ENCODE measurements around the gene SIL1.

Gene SIL1

DNA sequence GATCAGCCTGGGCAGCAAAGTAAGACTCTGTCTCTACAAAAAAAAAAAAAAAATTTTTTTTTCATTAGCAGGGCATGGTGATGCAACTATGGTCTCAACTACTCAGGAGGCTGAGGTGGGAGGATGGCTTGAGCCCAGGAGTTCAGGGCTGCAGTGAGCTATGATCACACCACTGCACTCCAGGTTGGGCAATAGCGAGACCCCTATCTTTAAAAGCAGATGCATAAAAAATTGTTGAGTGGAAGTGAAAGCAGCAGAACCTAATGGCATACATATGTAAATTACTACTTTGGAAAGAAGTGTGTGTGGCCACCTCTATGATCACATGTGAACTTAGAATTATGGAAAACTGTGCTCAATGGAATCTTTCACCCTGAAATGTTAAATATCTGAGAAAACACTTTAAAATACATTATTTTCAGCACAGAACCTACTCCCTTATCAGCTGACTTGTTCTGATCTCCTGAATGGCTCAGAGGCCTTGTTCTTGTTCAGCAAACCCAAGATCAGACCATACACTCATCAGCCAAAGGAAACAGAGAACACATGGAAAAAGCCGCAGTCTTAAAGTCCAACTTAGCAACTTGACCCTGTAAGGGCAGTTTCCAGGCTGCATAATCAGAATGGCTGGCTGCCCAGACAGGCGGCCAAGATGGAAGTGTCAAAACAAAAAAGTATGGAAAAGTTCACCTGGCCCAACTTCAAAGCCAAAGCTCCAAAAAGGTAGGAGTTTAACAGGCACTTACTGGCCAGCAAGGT is 56.5 kb downstream of the SIL1 start:
- Histone ChIP-seq H3K79me2 (ENCODE audit: insufficient read depth, low read length) (no peaks in the 10 kb centered on the region), H3K9me3 (ENCODE audit: low read length) (no peaks in the 10 kb centered on the region), H3K36me3 (ENCODE audit: insufficient read depth, low read length) (no peaks in the 10 kb centered on the region), H3K27me3 (ENCODE audit: insufficient read depth, low read length) (no peaks in the 10 kb centered on the region), H2AFZ (ENCODE audit: low read length) (no peak overlapping the region), H3K4me3 (ENCODE audit: low read depth, low read length, poor library complexity, severe bottlenecking) (no peak overlapping the region), H3K9me2 (ENCODE audit: low read depth, low read length) (no peaks in the 10 kb centered on the region), H3K4me1 (ENCODE audit: insufficient read depth, low read length, severe bottlenecking) (no peaks in the 10 kb centered on the region), H3K27ac (ENCODE audit: low read depth, low read length, poor library complexity, severe bottlenecking) (no peak overlapping the region), H3K9ac (ENCODE audit: low read length) (no peak overlapping the region), H3F3A (ENCODE audit: insufficient read depth, low read length) (no peaks in the 10 kb centered on the region), H3K4me2 (ENCODE audit: low read length) (no peak overlapping the region), H4K20me1 (ENCODE audit: insufficient read depth, low read length) (no peaks in the 10 kb centered on the region)
- TF ChIP-seq, protein P1, sequence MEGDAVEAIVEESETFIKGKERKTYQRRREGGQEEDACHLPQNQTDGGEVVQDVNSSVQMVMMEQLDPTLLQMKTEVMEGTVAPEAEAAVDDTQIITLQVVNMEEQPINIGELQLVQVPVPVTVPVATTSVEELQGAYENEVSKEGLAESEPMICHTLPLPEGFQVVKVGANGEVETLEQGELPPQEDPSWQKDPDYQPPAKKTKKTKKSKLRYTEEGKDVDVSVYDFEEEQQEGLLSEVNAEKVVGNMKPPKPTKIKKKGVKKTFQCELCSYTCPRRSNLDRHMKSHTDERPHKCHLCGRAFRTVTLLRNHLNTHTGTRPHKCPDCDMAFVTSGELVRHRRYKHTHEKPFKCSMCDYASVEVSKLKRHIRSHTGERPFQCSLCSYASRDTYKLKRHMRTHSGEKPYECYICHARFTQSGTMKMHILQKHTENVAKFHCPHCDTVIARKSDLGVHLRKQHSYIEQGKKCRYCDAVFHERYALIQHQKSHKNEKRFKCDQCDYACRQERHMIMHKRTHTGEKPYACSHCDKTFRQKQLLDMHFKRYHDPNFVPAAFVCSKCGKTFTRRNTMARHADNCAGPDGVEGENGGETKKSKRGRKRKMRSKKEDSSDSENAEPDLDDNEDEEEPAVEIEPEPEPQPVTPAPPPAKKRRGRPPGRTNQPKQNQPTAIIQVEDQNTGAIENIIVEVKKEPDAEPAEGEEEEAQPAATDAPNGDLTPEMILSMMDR (IDR thresholded peaks at IDR 0.05; ENCODE audit: low read length): no peak
- no peak for TF ChIP-seq EZH2 (IDR thresholded peaks at IDR 0.05; ENCODE audit: borderline replicate concordance, low read length)

DNA sequence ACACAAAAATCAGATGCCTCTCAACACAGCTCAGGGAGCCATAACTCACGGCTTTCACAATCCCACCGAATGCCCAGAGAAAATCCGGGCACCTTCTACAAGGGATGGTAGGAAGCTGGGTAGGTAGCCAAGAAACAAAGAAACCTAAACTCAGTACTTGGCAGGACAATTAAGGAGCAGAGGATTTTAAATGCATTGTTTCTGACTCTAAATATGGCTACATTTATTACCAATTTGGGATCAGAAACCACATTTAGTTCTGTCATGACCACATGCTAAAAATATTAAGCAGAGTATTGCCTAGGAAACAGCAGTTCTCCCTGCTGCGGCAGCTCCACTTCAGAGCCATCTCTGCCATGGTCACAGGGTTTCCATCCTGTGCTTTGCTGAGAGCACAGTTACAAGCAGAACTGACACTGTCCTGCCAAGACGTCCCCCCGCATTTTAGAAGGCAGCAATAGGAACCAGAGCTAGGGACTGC is 57.5 kb downstream of the SIL1 start:
- no peaks in the 10 kb centered on the region for H3K79me2 ChIP-seq (ENCODE audit: insufficient read depth, low read length)
- no peaks in the 10 kb centered on the region for H3K36me3 ChIP-seq (ENCODE audit: insufficient read depth, low read length)
- no peak overlapping the region for H3K4me2 ChIP-seq (ENCODE audit: low read length)
- no peaks in the 10 kb centered on the region for H3K27me3 ChIP-seq (ENCODE audit: insufficient read depth, low read length)
- no peaks in the 10 kb centered on the region for H3K4me1 ChIP-seq (ENCODE audit: insufficient read depth, low read length, severe bottlenecking)
- no peak overlapping the region for H3K9ac ChIP-seq (ENCODE audit: low read length)
- no peak overlapping the region for H3K4me3 ChIP-seq (ENCODE audit: low read depth, low read length, poor library complexity, severe bottlenecking)
- no peak overlapping the region for H2AFZ ChIP-seq (ENCODE audit: low read length)
- no peaks in the 10 kb centered on the region for H3K9me3 ChIP-seq (ENCODE audit: low read length)
- TF ChIP-seq EZH2 (IDR thresholded peaks at IDR 0.05; ENCODE audit: borderline replicate concordance, low read length): no peak
- TF ChIP-seq, protein P1 (IDR thresholded peaks at IDR 0.05; ENCODE audit: low read length): no peak
- H3K9me2 ChIP-seq (ENCODE audit: low read depth, low read length): no peaks in the 10 kb centered on the region
- H4K20me1 ChIP-seq (ENCODE audit: insufficient read depth, low read length): no peaks in the 10 kb centered on the region
- H3F3A ChIP-seq (ENCODE audit: insufficient read depth, low read length): no peaks in the 10 kb centered on the region
- H3K27ac ChIP-seq (ENCODE audit: low read depth, low read length, poor library complexity, severe bottlenecking): no peak overlapping the region

DNA sequence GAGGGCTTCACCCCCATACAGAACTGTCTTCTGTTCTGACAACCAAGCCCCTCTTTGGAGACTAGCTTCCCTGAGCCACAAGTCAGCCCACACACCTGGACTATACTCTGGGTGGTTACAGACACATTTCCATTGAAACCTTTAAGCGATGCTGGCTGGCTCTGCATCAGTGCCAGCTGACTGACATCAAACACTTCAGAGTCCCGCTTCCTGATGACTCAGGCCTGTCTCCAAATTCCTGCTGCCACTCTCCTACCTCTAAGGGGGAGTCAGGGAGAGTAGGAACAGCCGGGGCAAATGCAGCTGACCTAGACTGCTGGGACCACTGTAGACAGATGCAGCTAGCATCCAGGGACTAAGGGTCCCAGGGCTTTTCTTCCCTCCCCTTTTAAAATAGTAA is 59.4 kb downstream of the SIL1 start:
- no peak overlapping the region for H3K9ac ChIP-seq (ENCODE audit: low read length)
- no peak overlapping the region for H2AFZ ChIP-seq (ENCODE audit: low read length)
- H3K9me3 ChIP-seq (ENCODE audit: low read length): no peaks in the 10 kb centered on the region
- no peak overlapping the region for H3K4me2 ChIP-seq (ENCODE audit: low read length)
- TF ChIP-seq, protein P1 (IDR thresholded peaks at IDR 0.05; ENCODE audit: low read length): no peak
- no peak for TF ChIP-seq EZH2 (IDR thresholded peaks at IDR 0.05; ENCODE audit: borderline replicate concordance, low read length)
- no peaks in the 10 kb centered on the region for H3K4me1 ChIP-seq (ENCODE audit: insufficient read depth, low read length, severe bottlenecking)
- H3K27me3 ChIP-seq (ENCODE audit: insufficient read depth, low read length): no peaks in the 10 kb centered on the region
- H3F3A ChIP-seq (ENCODE audit: insufficient read depth, low read length): no peaks in the 10 kb centered on the region
- no peak overlapping the region for H3K4me3 ChIP-seq (ENCODE audit: low read depth, low read length, poor library complexity, severe bottlenecking)
- H3K79me2 ChIP-seq (ENCODE audit: insufficient read depth, low read length): no peaks in the 10 kb centered on the region
- no peaks in the 10 kb centered on the region for H3K9me2 ChIP-seq (ENCODE audit: low read depth, low read length)
- no peaks in the 10 kb centered on the region for H3K36me3 ChIP-seq (ENCODE audit: insufficient read depth, low read length)
- H4K20me1 ChIP-seq (ENCODE audit: insufficient read depth, low read length): no peaks in the 10 kb centered on the region
- H3K27ac ChIP-seq (ENCODE audit: low read depth, low read length, poor library complexity, severe bottlenecking): no peak overlapping the region

All from OCI-LY1 (cell line).